DMS53 treated with DMSO at 0.1 percent for 48 hours (cell line): ENCODE data around the gene OSBP2.

Experiments
- DNase-seq: peaks from one replicate; lab custom pipeline; 2025; ENCODE audit not compliant: unreplicated experiment; lab: John Stamatoyannopoulos, UW

The OSBP2 gene

DNA sequence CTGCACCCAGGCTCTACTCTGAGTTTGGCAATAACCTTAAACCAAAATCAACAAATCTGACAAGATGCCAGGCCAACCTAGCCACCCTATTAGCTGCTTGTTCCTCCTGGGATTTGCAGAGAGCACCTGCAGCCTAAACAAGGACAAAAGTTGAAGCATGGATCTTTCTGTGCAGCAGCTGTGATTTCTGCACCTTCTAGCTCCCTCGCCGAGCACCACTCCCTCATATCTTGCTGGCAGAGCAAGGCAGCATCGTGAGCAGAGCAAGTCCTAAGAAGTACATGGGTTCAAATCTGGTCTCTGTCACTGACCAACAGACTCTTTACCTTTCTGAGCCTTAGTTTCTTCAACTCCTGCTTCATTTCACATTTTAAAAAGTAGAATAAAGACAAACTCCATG lies 235.6 kb downstream of the OSBP2 start:
- no peak for DNase-seq

DNA sequence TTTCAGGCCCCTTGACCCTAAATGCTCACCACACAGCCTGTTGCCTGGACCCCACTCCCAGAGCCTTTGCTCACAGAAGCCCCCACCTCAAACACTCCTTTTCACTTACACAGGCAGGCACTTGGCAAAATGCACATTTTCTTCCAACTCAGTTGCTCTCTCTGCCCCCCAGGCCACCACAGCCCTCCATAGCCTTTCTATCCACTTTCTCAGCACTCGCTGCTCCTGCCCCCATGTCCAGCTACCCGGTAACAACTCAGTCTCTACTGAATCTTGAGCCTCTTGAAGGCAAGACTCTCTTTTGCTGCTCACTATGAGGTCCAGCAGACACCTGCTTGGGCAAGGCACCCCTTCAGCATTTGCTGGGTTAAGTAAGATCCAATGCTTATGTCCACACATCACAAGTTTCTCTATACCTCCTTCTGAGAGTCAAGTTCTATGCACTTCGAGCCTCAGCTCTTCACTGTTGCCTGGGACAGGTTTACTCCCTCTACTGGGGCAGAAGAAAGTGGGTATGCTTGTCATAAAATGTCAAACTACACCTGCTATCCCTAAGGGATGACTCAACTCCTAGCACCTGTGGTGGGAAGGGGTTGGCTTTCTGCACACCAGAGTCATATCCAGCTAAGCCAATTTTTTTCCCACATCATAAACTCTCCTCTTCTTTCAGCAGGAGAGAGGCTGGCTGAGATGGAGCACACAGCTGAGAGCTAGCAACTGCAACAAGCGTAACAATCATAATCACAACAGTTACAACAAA lies 237.0 kb downstream of the OSBP2 start:
- no peak for DNase-seq

- DNase-seq = no peak
These were observed 238.0 kb downstream of the OSBP2 start for GRCh38 chr22:30932661-30933060.

GRCh38 chr22:30933457-30933856 lies 238.8 kb downstream of the OSBP2 start:
- no peak for DNase-seq

DNA sequence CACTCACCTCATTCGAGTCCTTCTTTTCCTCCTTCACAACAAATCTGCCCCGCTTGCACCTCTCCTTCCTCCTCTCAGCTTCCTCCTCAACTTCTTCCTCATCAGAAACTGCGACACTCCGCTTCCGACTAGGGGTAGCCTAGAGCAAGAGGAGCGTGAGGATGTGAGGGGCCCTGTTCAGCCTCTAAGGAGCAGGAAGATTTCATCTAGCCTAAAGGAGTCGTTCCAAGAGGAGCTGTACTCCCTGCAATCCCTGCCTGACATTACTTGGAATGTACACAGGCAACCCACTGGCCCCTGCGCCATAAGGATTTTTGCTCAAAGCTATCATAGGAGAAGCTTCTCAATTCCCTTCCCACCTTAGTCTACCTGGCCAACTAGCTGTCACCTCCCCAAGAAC lies 239.4 kb downstream of the OSBP2 start:
- no peak for DNase-seq

- no peak for DNase-seq
These were observed 246.2 kb downstream of the OSBP2 start for GRCh38 chr22:30940685-30941362.

- no peak for DNase-seq
These were observed 246.7 kb downstream of the OSBP2 start for GRCh38 chr22:30941363-30941740.

DNA sequence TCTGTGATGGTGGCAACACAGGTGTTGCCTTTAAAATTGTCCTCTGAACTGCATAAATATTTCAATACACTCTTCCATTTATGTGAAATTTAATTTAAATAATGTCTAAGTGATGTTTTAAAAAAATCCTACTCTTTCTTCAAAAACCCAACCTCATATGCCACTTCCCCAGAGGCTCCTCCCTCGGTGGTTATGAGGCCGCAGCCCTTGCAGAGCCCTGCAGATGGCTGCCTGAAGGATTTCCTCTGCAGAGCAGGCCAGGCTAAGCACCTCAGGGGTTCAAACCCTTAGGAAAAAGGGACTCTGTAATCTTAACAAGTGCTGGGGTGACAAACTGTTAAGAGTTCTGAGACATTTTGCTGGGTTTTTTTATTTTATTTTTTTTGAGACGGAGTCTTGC lies 248.7 kb downstream of the OSBP2 start:
- DNase-seq = no peak

DNA sequence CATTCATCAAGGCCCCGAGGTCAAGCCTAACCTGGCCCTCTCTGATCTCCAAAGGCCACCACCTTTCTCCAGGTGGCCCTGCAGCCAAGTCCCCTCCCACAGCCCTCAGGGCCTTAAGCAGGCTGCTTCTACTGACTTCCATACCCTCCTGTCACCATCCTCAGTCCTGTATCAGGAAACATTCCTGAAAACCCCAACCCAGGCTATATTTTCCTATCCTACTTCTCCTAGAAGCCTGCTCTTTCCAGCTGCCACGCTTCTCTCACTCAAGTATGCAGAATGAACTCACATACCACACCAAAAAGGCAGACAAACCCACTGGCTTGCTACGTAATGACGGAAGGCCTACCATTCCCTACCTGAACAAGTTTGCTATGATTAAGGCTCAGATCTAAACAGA lies 250.3 kb downstream of the OSBP2 start:
- no peak for DNase-seq

DNA sequence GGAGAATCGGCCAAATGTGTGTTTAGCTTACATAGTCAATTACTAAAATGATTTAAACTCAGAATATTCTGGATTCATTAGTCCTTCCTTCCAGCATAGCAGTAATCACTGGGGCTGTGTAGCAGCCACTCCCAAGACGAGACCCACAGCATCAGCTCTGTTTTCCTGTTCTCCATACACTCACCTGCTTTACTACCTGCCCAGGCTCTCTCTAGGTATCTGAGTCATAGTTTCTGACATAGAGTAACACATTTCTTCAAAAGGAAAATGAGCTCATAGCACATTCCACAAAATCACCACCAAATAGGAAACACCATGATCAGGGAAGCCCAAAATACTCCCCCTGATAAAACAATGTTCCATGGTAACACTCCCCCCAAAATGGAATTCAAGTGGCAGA lies 251.0 kb downstream of the OSBP2 start:
- no peak for DNase-seq

DNA sequence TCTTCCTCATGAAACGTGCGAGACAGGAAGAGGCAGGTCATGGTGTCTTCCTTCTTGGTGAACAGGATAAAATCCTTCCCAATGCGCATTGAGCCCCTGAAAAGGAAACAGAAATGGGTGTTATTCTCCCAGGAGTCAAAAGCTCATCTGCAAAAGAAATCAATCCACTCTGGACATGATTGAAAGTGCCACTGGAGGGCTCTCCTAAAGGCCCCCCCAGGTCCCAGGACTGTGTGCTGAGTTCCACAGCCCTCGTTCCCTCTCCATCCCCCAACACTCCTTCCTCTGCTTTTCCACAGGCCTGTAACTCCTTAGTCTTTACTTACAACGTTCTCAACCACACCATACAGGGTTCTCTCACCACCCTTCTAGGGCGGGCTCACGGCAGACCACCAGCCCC lies 251.7 kb downstream of the OSBP2 start:
- no peak for DNase-seq

- DNase-seq = no peak
These were observed 252.6 kb downstream of the OSBP2 start for GRCh38 chr22:30947173-30947815.

DNA sequence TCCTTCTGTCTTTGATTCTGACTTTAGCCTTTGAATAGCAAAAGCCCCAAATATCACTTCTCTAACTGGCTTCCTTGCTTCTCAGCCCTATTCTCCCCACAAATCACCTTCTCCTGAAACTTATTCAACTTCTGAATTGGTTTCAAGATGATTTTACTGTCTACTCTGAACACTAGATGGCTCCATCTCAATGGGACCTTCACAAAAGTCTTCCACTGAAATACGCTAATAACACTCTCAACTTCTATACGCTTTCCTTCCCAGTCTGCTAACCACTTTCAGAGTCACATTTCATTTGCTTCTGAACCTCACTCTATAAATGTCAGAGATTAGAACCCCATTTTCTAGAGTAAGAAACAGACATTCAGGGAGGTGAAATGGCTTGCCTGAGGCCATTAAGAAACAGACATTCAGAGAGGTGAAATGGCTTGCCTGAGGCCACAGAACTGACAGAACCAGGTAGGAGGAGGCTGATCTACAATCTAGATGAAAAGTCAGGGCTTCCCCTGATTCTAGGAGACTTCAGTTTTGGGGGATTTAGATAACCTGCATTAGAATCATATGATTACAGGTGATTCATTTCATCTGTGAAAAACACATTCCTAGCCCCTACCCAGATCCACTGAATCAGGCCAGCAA lies 253.3 kb downstream of the OSBP2 start:
- no peak for DNase-seq

DNA sequence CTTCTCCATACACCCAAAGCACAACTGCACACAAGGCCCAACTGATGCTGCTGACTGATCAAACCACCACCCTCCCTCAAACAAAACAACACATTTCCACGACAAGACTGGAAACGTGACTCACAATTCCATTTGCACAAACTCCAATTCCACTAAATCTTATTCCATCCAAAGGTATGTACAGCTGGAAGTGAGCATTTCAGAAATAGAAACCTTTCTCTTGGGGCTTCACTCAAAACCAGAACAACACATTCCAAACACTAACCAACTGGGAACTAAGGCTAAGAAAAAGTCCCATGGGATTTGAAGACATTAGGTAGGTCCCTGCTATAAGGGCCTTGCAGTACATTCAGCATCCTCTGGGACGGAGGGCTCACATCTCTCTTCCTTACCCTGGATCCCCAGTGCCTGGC lies 254.3 kb downstream of the OSBP2 start:
- DNase-seq = no peak

GRCh38 chr22:30949934-30950660 lies 255.4 kb downstream of the OSBP2 start:
- no peak for DNase-seq

- no peak for DNase-seq
These were observed 258.5 kb downstream of the OSBP2 start for GRCh38 chr22:30953206-30953605.

- DNase-seq = no peak
These were observed 260.5 kb downstream of the OSBP2 start for GRCh38 chr22:30955153-30955552.
